Caco-2 (cell line): ENCODE results near the gene ABCA4. TPM values are rescaled to one million over a fixed set of nuclear protein-coding genes. Genes with fewer than 3 reads are reported as not detected.

ENCODE experiments used
- BruUV-seq: library from RNA; stranded (reverse); fragments of 400-500 nt; replicated peaks from 2 replicates; lab custom pipeline; 2021; lab: Mats Ljungman, UMichigan
- CTCF ChIA-PET: fragments of 300-600 bp; sonication (Branson Sonifier 250); formaldehyde crosslinking; loops from one replicate; lab custom pipeline; 2022; ENCODE audit warnings: antibody characterized with exemption; lab: Charles Lee
- POLR2A ChIA-PET: fragments of 300-600 bp; sonication (Branson Sonifier 250); formaldehyde crosslinking; loops from one replicate; lab custom pipeline; 2022; ENCODE audit warnings: antibody characterized with exemption; lab: Charles Lee
- DNase-seq, 2 experiments: peaks; one replicate each; pipeline versions ENCODE4 v3.0.0 to v3.0.0-alpha.2; 2020 to 2022
- H3K27me3 ChIP-seq: replicated peaks from 2 replicates; pipeline ENCODE4 v1.6.0; 2011; ENCODE audit warnings: low read length; ENCODE audit not compliant: control insufficient read depth, insufficient read depth
- H3K36me3 ChIP-seq: 2 replicates; pipeline ENCODE4 v1.5.1; 2011; ENCODE audit warnings: low read length; ENCODE audit not compliant: control insufficient read depth, insufficient read depth
- H3K4me1 ChIP-seq: fragments of 250-450 bp; sonication (Bioruptor Pico); 2 replicates; pipeline ENCODE4 v1.5.1; 2020; ENCODE audit warnings: mild to moderate bottlenecking
- H3K4me3 ChIP-seq: 2 replicates; pipeline ENCODE4 v1.5.1; 2011; ENCODE audit warnings: low read depth, mild to moderate bottlenecking, control low read depth, low read length
- H3K9me3 ChIP-seq: fragments of 250-450 bp; sonication (Bioruptor Pico); 2 replicates; pipeline ENCODE4 v1.5.1; 2020; ENCODE audit warnings: mild to moderate bottlenecking, moderate library complexity
- H3K27ac Mint-ChIP-seq: one replicate; pipeline ENCODE4 v1.8.0; 2022; ENCODE audit warnings: mixed read lengths; ENCODE audit not compliant: unreplicated experiment
- H3K27me3 Mint-ChIP-seq: one replicate; pipeline ENCODE4 v1.8.0; 2022; ENCODE audit warnings: mixed read lengths; ENCODE audit not compliant: insufficient read depth, unreplicated experiment
- H3K36me3 Mint-ChIP-seq: one replicate; pipeline ENCODE4 v1.8.0; 2022; ENCODE audit warnings: mild to moderate bottlenecking, mixed read lengths; ENCODE audit not compliant: insufficient read depth, unreplicated experiment
- H3K4me1 Mint-ChIP-seq: one replicate; pipeline ENCODE4 v1.8.0; 2022; ENCODE audit warnings: low read depth, mixed read lengths; ENCODE audit not compliant: unreplicated experiment
- H3K4me3 Mint-ChIP-seq: one replicate; pipeline ENCODE4 v1.8.0; 2022; ENCODE audit warnings: mild to moderate bottlenecking, moderate library complexity, mixed read lengths; ENCODE audit not compliant: unreplicated experiment
- H3K9me3 Mint-ChIP-seq: one replicate; pipeline ENCODE4 v1.8.0; 2022; ENCODE audit warnings: mixed read lengths; ENCODE audit not compliant: unreplicated experiment
- intact Hi-C: fragments of 100-400 bp; cut with micrococcal nuclease; formaldehyde crosslinking; loops from one replicate; pipeline ENCODE4 v1.10.0; 2022; ENCODE audit not compliant: unreplicated experiment
- total RNA-seq: library from RNA; stranded (reverse); gene quantifications from 2 replicates; pipeline ENCODE4 v1.2.3, GENCODE V29; 2022
- TF ChIP-seq, protein P1 (sequence below), 2 experiments: fragments of 200-600 bp in 1 of 2; IDR thresholded peaks; 1 replicate in 1 of 2; 2 replicates in 1 of 2; pipeline versions ENCODE4 v1.5.1 to v1.8.0; 2011 to 2022; ENCODE audit warnings: antibody characterized with exemption in 1 of 2, control low read depth in 1 of 2, inconsistent platforms in 1 of 2, low read depth in 1 of 2, low read length in 1 of 2, mild to moderate bottlenecking in 1 of 2, moderate library complexity in 1 of 2; ENCODE audit not compliant: insufficient read depth in 1 of 2, severe bottlenecking in 1 of 2, unreplicated experiment in 1 of 2

The ABCA4 gene
- total RNA-seq, 1 experiment from 2014 or later: 1.8 TPM

DNA sequence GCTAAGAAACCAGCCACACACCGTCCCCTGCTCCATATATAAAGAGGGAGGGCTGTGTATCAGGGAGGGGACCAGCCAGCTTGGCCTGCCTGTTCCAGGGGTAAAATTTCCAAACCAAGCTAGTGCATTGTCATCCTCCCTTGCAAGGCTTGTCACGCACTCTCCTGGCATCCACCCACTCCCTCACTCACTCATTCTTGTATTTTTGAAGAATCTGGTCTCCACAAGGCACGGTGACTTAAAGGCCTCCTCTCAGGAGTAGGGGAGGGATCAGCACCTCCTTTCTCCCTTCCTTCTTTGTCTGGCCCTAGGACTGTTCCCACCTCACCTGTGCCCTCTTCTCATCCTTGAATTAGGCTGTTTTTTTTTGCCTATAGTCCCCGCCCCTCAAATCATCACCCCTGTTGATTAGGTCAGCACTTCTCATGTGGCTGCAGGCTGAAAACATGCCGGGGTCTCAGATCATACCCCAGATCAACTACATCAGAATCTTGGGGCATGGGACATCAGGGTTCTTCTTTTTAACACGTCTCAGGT is 5.0 kb downstream of the ABCA4 start:
- BruUV-seq: no TSS peak
- ChIA-PET POLR2A (no interaction called here), CTCF (no interaction called here)
- intact Hi-C loops: loop anchor here (1.0 to 5.0 kb wide), 6 partner anchors 10 to 121 kb away; partner anchors contain the start of gene ARHGAP29
- TF ChIP-seq, protein P1, sequence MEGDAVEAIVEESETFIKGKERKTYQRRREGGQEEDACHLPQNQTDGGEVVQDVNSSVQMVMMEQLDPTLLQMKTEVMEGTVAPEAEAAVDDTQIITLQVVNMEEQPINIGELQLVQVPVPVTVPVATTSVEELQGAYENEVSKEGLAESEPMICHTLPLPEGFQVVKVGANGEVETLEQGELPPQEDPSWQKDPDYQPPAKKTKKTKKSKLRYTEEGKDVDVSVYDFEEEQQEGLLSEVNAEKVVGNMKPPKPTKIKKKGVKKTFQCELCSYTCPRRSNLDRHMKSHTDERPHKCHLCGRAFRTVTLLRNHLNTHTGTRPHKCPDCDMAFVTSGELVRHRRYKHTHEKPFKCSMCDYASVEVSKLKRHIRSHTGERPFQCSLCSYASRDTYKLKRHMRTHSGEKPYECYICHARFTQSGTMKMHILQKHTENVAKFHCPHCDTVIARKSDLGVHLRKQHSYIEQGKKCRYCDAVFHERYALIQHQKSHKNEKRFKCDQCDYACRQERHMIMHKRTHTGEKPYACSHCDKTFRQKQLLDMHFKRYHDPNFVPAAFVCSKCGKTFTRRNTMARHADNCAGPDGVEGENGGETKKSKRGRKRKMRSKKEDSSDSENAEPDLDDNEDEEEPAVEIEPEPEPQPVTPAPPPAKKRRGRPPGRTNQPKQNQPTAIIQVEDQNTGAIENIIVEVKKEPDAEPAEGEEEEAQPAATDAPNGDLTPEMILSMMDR (IDR thresholded peaks at IDR 0.05; ENCODE audit: insufficient read depth in 1 of 2, low read depth in 1 of 2, low read length in 1 of 2, severe bottlenecking in 1 of 2, unreplicated experiment in 1 of 2): no peak
- no peaks in the 10 kb centered on the region for H3K9me3 Mint-ChIP-seq
- DNase-seq: no peak
- peak overlapping the region; percentile 88 for H3K27ac Mint-ChIP-seq
- peaks cover 55% of the 10 kb centered on the region for H3K4me1 Mint-ChIP-seq
- no peaks in the 10 kb centered on the region for H3K36me3 ChIP-seq
- H3K4me3 ChIP-seq: no peak overlapping the region
- H3K27me3 Mint-ChIP-seq: no peaks in the 10 kb centered on the region
- H3K4me1 ChIP-seq: peaks cover 57% of the 10 kb centered on the region
- H3K4me3 Mint-ChIP-seq: peak overlapping the region; percentile 18
- H3K9me3 ChIP-seq: no peaks in the 10 kb centered on the region
- H3K27me3 ChIP-seq: no peaks in the 10 kb centered on the region
- no peaks in the 10 kb centered on the region for H3K36me3 Mint-ChIP-seq

DNA sequence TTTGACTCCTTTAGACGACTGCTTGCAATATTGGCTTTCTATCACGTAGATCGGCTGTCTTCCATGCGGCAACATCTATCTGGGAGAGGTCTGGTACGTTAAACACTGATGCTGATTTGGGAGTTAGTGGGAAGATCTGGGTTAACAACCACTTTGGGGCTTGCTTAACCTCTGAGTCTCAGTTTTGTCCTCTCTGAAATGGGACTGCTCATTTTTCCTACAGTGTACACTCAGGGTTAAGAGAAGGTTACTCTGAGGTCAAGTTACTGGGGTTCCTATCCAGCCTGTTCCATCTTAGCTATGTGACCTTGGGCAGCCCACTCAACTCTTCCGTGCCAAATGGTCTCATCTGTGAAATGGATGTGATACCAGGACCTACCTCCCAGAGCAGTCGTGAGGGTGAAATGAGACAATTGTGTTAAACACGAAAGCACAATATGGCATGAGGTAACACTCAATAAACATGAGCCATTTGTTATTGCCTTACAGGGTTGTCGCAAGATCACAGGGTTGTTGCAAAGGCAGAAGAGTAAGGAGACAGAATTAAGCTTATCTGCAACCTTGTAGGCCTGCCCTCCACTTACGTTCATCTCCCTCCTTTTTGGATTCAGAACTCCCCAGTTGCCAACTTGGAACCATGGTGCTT is 5.6 kb downstream of the ABCA4 start:
- intact Hi-C loops: loop anchor here (5.0 kb wide), 1 partner anchor 47 kb away; no protein-coding TSS in a partner anchor
- H3K4me1 Mint-ChIP-seq: peaks cover 55% of the 10 kb centered on the region
- ChIA-PET POLR2A (no interaction called here), CTCF (no interaction called here)
- Histone ChIP-seq H3K4me3 (no peak overlapping the region), H3K36me3 (no peaks in the 10 kb centered on the region), H3K9me3 (no peaks in the 10 kb centered on the region), H3K27me3 (no peaks in the 10 kb centered on the region), H3K4me1 (peaks cover 58% of the 10 kb centered on the region)
- H3K36me3 Mint-ChIP-seq: no peaks in the 10 kb centered on the region
- TSS peak; percentile 21 for BruUV-seq
- H3K4me3 Mint-ChIP-seq: peak overlapping the region; percentile 18
- DNase-seq: no peak
- peak overlapping the region; percentile 88 for H3K27ac Mint-ChIP-seq
- H3K9me3 Mint-ChIP-seq: no peaks in the 10 kb centered on the region
- no peaks in the 10 kb centered on the region for H3K27me3 Mint-ChIP-seq
- TF ChIP-seq, protein P1 (IDR thresholded peaks at IDR 0.05; ENCODE audit: insufficient read depth in 1 of 2, low read depth in 1 of 2, low read length in 1 of 2, severe bottlenecking in 1 of 2, unreplicated experiment in 1 of 2): no peak

DNA sequence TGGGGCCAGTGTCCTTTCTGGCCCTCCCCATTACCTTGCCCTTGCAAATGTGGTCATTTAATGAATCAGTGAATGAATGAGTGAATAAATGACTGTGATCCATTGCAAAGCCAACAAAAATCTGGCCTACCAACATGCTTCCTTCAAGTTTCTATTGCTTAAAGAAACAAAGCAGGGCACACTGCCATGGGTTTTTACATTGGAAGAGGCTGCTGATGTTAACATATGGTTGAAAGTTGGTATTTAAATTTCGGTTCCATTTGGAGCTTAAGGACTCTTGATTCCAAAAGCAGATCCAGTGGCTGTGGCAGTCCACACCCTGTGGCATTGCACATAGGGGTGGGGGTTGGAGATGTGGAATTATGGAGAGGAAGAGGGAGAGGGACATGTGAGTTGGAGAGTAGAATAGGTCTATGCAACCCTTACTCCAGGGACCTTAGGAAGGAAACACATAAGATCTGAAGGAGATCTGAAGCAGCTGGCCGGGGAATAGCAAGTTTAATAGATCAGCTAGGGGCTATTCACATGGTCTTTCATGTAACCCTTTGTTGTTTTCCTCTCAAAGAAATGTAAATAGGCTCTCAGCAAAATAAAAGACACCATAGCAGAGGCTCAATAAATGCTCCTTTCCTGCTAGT is 7.2 kb downstream of the ABCA4 start:
- Mint-ChIP-seq H3K36me3 (no peaks in the 10 kb centered on the region), H3K27ac (peak overlapping the region; percentile 63), H3K4me3 (no peak overlapping the region), H3K4me1 (peaks cover 48% of the 10 kb centered on the region), H3K27me3 (no peaks in the 10 kb centered on the region), H3K9me3 (no peaks in the 10 kb centered on the region)
- Histone ChIP-seq H3K27me3 (no peaks in the 10 kb centered on the region), H3K9me3 (no peaks in the 10 kb centered on the region), H3K4me3 (no peak overlapping the region), H3K36me3 (no peaks in the 10 kb centered on the region), H3K4me1 (peaks cover 43% of the 10 kb centered on the region)
- TF ChIP-seq, protein P1 (IDR thresholded peaks at IDR 0.05; ENCODE audit: insufficient read depth in 1 of 2, low read depth in 1 of 2, low read length in 1 of 2, severe bottlenecking in 1 of 2, unreplicated experiment in 1 of 2): no peak
- no TSS peak for BruUV-seq
- intact Hi-C loops: no loop called here
- DNase-seq: no peak
- ChIA-PET POLR2A (no interaction called here), CTCF (no interaction called here)
